Measurements from ENCODE around the gene ARHGDIG.

ARHGDIG gene

DNA sequence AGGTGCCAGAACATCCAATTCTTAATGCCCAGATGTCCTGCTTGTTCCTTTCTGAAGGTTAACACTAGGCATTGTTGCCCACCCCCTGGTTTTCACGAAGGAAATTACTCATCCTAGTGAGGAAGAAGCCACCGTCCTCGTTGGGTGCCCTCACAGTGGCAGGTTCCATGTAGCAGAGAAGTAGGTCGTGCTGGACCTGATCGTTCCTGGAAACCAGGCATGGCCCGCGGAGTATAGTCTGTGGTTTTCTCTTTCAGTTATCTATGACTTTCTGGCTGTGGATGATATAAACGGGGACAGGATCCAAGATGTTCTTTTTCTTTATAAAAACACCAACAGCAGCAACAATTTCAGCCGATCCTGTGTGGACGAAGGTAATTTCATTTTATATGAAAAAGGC, 21.2 kb upstream of the ARHGDIG start:
- H3K4me3 ChIP-seq (ENCODE audit: low read depth, low read length), result no peak overlapping the region
- no peak for TF ChIP-seq CTCF (IDR thresholded peaks at IDR 0.05; ENCODE audit: low read depth, low read length)

DNA sequence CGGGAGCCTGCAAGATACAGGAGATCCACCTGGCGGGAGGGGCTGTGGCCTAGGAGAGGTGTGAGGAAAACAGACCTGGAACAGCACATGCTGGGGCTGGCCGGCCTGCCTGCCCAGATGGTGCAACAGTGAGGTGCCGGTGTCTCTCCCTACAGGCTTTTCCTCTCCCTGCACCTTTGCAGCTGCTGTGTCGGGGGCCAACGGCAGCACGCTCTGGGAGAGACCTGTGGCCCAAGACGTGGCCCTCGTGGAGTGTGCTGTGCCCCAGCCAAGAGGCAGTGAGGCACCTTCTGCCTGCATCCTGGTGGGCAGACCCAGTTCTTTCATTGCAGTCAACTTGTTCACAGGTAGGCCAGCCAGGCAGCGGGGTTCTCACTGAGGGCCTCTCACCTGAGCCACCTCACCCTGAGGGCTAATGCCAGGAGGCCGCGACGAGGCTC, 20.6 kb upstream of the ARHGDIG start:
- no peak for TF ChIP-seq CTCF (IDR thresholded peaks at IDR 0.05; ENCODE audit: low read depth, low read length)
- no peak overlapping the region for H3K4me3 ChIP-seq (ENCODE audit: low read depth, low read length)

- TF ChIP-seq CTCF (IDR thresholded peaks at IDR 0.05; ENCODE audit: low read depth, low read length), result no peak
- no peak overlapping the region for H3K4me3 ChIP-seq (ENCODE audit: low read depth, low read length)
Measured at GRCh38 chr16:260326-260725, 20.1 kb upstream of the ARHGDIG start.

GRCh38 chr16:261031-261691, 19.2 kb upstream of the ARHGDIG start:
- no peak overlapping the region for H3K4me3 ChIP-seq (ENCODE audit: low read depth, low read length)
- no peak for TF ChIP-seq CTCF (IDR thresholded peaks at IDR 0.05; ENCODE audit: low read depth, low read length)

GRCh38 chr16:262121-262745, 18.2 kb upstream of the ARHGDIG start:
- TF ChIP-seq CTCF (IDR thresholded peaks at IDR 0.05; ENCODE audit: low read depth, low read length), result no peak
- H3K4me3 ChIP-seq (ENCODE audit: low read depth, low read length), result no peak overlapping the region

- no peak overlapping the region for H3K4me3 ChIP-seq (ENCODE audit: low read depth, low read length)
- no peak for TF ChIP-seq CTCF (IDR thresholded peaks at IDR 0.05; ENCODE audit: low read depth, low read length)
Measured at GRCh38 chr16:263182-263774, 17.1 kb upstream of the ARHGDIG start.

DNA sequence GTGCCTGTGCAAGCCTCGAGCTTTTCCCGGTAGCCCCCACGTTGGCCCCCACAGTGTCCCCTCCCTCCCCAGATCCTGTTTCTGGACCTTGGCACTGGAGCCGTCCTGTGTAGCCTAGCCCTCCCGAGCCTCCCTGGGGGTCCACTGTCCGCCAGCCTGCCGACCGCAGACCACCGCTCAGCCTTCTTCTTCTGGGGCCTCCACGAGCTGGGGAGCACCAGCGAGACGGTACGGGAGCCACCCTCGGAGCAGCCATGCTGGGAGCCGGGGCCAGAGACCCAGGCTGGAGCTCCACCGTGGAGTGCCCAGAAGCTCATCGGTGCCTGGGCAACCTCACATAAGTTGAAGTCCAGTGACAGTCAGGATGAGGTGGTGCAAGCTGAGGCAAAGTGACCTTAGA, 16.4 kb upstream of the ARHGDIG start:
- H3K4me3 ChIP-seq (ENCODE audit: low read depth, low read length), result no peak overlapping the region

More for the DNA sequence above, 16.4 kb upstream of the ARHGDIG start:
- no peak for TF ChIP-seq CTCF (IDR thresholded peaks at IDR 0.05; ENCODE audit: low read depth, low read length)
